Measurements from ENCODE around the gene TACC3.

- TF ChIP-seq POLR2A (IDR thresholded peaks at IDR 0.05) = no peak
- TF ChIP-seq CTCF (IDR thresholded peaks at IDR 0.05) = peak in 1 of 4 experiments; percentile 26
- TF ChIP-seq POLR2AphosphoS5 (IDR thresholded peaks at IDR 0.05) = no peak
Observed at GRCh38 chr4:1789552-1789951, 68.2 kb downstream of the TACC3 start.
